ENCODE measurements around the gene SDE2.
"Not testable (repeated sequence)": the region's sequence is repeated elsewhere in the genome, so short reads cannot be mapped to it uniquely, and the experiment has no call there.

Gene SDE2

GRCh38 chr1:225973158-225973557 is 26.0 kb downstream of the SDE2 start:
- DNase-seq: no peak

GRCh38 chr1:225972344-225973152 is 26.6 kb downstream of the SDE2 start:
- DNase-seq: no peak

- not testable (repeated sequence) for DNase-seq
These were observed 28.5 kb downstream of the SDE2 start for GRCh38 chr1:225970592-225971157.

- not testable (repeated sequence) for DNase-seq
These were observed 29.4 kb downstream of the SDE2 start for GRCh38 chr1:225969751-225970150.

GRCh38 chr1:225965231-225965630 is 33.9 kb downstream of the SDE2 start:
- no peak for DNase-seq

- DNase-seq: no peak
These were observed 35.2 kb downstream of the SDE2 start for GRCh38 chr1:225963735-225964530.

- DNase-seq: no peak
These were observed 36.6 kb downstream of the SDE2 start for GRCh38 chr1:225962440-225962975.

- DNase-seq: no peak
These were observed 37.3 kb downstream of the SDE2 start for GRCh38 chr1:225961659-225962439.

- no peak for DNase-seq
These were observed 41.1 kb downstream of the SDE2 start for GRCh38 chr1:225958041-225958440.

- DNase-seq: no peak
These were observed 44.4 kb downstream of the SDE2 start for GRCh38 chr1:225954753-225955152.

GRCh38 chr1:225953315-225953714 is 45.8 kb downstream of the SDE2 start:
- no peak for DNase-seq

GRCh38 chr1:225950905-225951497 is 48.1 kb downstream of the SDE2 start:
- DNase-seq: no peak

GRCh38 chr1:225949041-225949440 is 50.1 kb downstream of the SDE2 start:
- no peak for DNase-seq

- DNase-seq: no peak
These were observed 52.3 kb downstream of the SDE2 start for GRCh38 chr1:225946803-225947202.

- DNase-seq: no peak
These were observed 53.0 kb downstream of the SDE2 start for GRCh38 chr1:225946082-225946620.

- DNase-seq: no peak
These were observed 53.6 kb downstream of the SDE2 start for GRCh38 chr1:225945564-225945963.

GRCh38 chr1:225944951-225945350 is 54.2 kb downstream of the SDE2 start:
- DNase-seq: no peak

GRCh38 chr1:225944387-225944786 is 54.8 kb downstream of the SDE2 start:
- no peak for DNase-seq

- DNase-seq: no peak
These were observed 55.6 kb downstream of the SDE2 start for GRCh38 chr1:225943582-225943981.

- DNase-seq: no peak
These were observed 56.6 kb downstream of the SDE2 start for GRCh38 chr1:225942574-225942973.

GRCh38 chr1:225941942-225942222 is 57.3 kb downstream of the SDE2 start:
- DNase-seq: no peak

Data from HCEC 1CT (cell line).